Activated T-helper 2 cell treated with anti-CD3 and anti-CD28 coated beads, Interferon-gamma antibody, Interleukin-2, Interleukin-4, amounts not matched to agents 10 μg/mL and 5 μg/mL and 100 μg/mL, durations not matched to agents 14 hours and 24 hours and 36 hours (primary cell): ENCODE data around the gene LRP4. TPM values are rescaled to one million over a fixed set of nuclear protein-coding genes. Genes with fewer than 3 reads are reported as not detected.

ENCODE experiments used
- DNase-seq: peaks from one replicate; pipeline ENCODE4 v3.0.0; 2021; ENCODE audit warnings: low spot score
- H3K27ac Mint-ChIP-seq: one replicate; pipeline ENCODE4 v1.8.0; 2021; ENCODE audit warnings: mixed read lengths
- H3K27me3 Mint-ChIP-seq: one replicate; pipeline ENCODE4 v1.8.0; 2021; ENCODE audit warnings: low read depth, mixed read lengths
- H3K36me3 Mint-ChIP-seq: one replicate; pipeline ENCODE4 v1.8.0; 2021; ENCODE audit warnings: low read depth, mixed read lengths
- H3K4me1 Mint-ChIP-seq: one replicate; pipeline ENCODE4 v1.8.0; 2021; ENCODE audit warnings: low read depth, mixed read lengths
- H3K4me3 Mint-ChIP-seq: one replicate; pipeline ENCODE4 v1.8.0; 2021; ENCODE audit warnings: low read depth, mild to moderate bottlenecking, moderate library complexity, mixed read lengths
- H3K9me3 Mint-ChIP-seq: one replicate; pipeline ENCODE4 v1.8.0; 2021; ENCODE audit warnings: mixed read lengths
- intact Hi-C: fragments of 100-400 bp; cut with micrococcal nuclease; formaldehyde crosslinking; loops from one replicate; pipeline ENCODE4 v1.15.1; 2023
- total RNA-seq: library from RNA; stranded (reverse); gene quantifications from 2 replicates; pipeline ENCODE4 v1.2.3, GENCODE V29; 2022

The LRP4 gene
- total RNA-seq, 1 donor from 2014 or later, result 0.07 TPM

GRCh38 chr11:46888636-46889035, 29.7 kb downstream of the LRP4 start:
- H3K4me3 Mint-ChIP-seq, result no peak overlapping the region
- peaks cover 5% of the 10 kb centered on the region for H3K4me1 Mint-ChIP-seq
- H3K27me3 Mint-ChIP-seq, result peaks cover 3% of the 10 kb centered on the region
- intact Hi-C loops, result loop anchor here (1.0 kb wide), 1 partner anchor 265 kb away; no protein-coding TSS in a partner anchor
- H3K27ac Mint-ChIP-seq, result no peak overlapping the region
- H3K9me3 Mint-ChIP-seq, result no peaks in the 10 kb centered on the region
- DNase-seq, result no peak
- no peaks in the 10 kb centered on the region for H3K36me3 Mint-ChIP-seq

GRCh38 chr11:46886211-46886610, 32.1 kb downstream of the LRP4 start:
- Mint-ChIP-seq H3K9me3 (no peaks in the 10 kb centered on the region), H3K4me3 (no peak overlapping the region), H3K4me1 (peaks cover 5% of the 10 kb centered on the region), H3K36me3 (no peaks in the 10 kb centered on the region), H3K27me3 (peaks cover 9% of the 10 kb centered on the region), H3K27ac (no peak overlapping the region)
- no peak for DNase-seq
- intact Hi-C loops, result no loop called here

DNA sequence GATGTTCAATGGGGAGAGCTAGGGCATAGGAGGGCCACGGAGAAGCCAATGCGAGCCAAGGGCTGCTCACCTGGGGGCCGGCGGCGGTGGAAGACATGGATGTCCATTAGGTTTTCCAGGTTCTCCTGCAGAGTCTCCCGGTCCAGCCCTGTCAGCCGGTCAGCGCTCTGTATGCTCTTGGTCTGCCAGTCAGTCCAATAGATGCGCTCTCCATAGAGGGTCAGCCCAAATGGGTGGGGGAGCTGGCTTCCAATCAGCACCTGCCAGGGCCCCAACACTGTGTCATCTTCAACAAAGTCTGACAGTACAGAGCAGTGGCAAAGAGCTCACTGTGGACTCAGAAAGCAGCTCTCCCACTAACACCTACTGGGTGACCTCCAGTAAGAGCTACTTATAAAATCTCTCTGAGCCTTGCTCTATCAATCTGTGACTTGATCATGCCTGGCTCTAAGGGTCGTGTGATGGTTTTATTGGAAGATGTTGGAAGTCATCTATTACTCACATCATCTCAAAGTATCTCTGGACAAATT, 39.2 kb downstream of the LRP4 start:
- no peak overlapping the region for H3K27ac Mint-ChIP-seq

GRCh38 chr11:46877580-46877979, 40.8 kb downstream of the LRP4 start:
- Mint-ChIP-seq H3K9me3 (no peaks in the 10 kb centered on the region), H3K4me3 (no peak overlapping the region), H3K27me3 (peaks cover under 1% of the 10 kb centered on the region), H3K4me1 (no peaks in the 10 kb centered on the region), H3K36me3 (no peaks in the 10 kb centered on the region), H3K27ac (no peak overlapping the region)
- no peak for DNase-seq
- intact Hi-C loops, result no loop called here

More for the DNA sequence above, 39.2 kb downstream of the LRP4 start:
- Mint-ChIP-seq H3K4me3 (no peak overlapping the region), H3K36me3 (no peaks in the 10 kb centered on the region), H3K4me1 (no peaks in the 10 kb centered on the region), H3K9me3 (no peaks in the 10 kb centered on the region), H3K27me3 (peaks cover 7% of the 10 kb centered on the region)
- no peak for DNase-seq
- intact Hi-C loops, result no loop called here

DNA sequence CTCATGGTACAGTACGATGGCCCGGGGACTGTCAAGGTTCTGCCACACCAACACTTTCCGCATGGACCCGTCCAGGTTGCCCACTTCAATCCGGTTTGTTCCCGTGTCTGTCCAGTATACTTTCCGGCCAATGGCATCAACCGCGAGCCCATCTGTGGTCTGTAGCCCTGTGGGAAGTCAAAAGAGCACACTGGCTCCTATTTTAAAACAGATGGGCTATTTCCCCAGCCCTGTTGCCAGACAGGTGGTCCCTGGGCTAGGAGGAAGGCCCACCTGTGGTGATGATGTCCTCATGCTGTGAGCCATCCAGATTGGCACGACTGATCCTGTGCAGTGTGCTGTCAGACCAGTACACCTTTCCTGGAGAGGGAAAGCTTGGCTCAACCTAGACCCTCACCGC, 41.9 kb downstream of the LRP4 start:
- Mint-ChIP-seq H3K27me3 (no peaks in the 10 kb centered on the region), H3K27ac (no peak overlapping the region), H3K4me3 (no peak overlapping the region), H3K9me3 (no peaks in the 10 kb centered on the region), H3K36me3 (no peaks in the 10 kb centered on the region), H3K4me1 (no peaks in the 10 kb centered on the region)
- no peak for DNase-seq
- intact Hi-C loops, result no loop called here

DNA sequence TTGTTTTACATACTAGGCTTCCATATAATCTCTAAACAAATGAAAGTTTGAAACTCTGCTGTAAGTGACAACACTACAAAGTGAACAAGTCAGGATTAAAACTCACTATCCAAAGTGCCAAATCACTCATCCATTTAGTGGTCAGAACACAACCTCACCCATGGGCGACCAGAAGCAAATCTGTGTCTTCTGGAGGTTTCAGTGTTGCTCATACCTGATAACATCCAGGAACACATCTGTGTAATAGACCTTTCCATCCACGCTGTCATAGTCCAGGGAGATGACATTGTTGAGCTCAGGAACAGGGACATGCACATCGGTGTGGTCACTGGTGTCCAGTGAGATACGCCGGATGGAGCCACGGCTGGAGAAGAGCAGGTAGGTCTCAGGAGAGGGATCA, 43.8 kb downstream of the LRP4 start:
- DNase-seq, result no peak
- Mint-ChIP-seq H3K27me3 (no peaks in the 10 kb centered on the region), H3K4me1 (no peaks in the 10 kb centered on the region), H3K27ac (no peak overlapping the region), H3K9me3 (no peaks in the 10 kb centered on the region), H3K36me3 (no peaks in the 10 kb centered on the region), H3K4me3 (no peak overlapping the region)
- intact Hi-C loops, result no loop called here

DNA sequence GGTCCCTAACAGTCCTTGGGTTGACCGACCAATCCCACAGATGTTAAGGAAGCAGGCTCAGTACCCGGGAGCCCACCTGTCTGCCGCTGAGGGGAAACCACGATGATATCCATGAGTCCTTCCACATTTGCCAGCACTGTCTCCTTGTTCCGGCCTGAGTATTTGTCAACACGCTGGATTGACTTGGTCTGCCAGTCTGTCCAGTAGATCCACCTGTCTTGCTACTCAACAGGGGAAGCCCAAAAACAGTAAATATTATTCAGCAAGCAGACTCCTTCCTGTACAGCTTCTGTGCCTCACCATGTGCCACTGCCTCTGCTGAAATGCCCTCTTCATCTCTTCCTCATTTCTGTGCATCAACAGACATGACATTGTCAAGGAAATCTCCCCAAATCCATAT, 49.4 kb downstream of the LRP4 start:
- Mint-ChIP-seq H3K4me1 (no peaks in the 10 kb centered on the region), H3K36me3 (no peaks in the 10 kb centered on the region), H3K4me3 (no peak overlapping the region), H3K27me3 (peaks cover 4% of the 10 kb centered on the region), H3K27ac (no peak overlapping the region), H3K9me3 (no peaks in the 10 kb centered on the region)
- no peak for DNase-seq
- intact Hi-C loops, result no loop called here

GRCh38 chr11:46865340-46865739, 53.0 kb downstream of the LRP4 start:
- intact Hi-C loops, result no loop called here
- H3K9me3 Mint-ChIP-seq, result no peaks in the 10 kb centered on the region

DNA sequence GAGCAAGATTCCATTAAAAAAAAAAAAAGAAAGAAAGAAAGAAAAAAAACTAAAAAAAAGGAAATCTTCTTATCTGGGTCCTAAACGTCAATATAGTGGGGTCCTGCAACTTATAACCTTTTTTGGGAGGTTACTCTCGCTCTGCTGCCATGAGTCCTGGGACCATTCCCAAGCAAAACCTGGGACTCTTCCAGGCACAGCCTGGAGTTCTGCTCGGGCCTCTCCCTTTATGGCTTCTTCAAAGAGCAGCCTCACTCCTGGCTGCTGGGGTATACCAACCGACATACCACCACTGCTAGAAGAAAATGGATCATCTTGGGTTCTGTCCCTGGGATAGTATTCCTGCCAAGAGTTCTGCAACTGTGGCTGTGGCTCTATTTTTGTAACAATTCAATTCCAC, 58.1 kb downstream of the LRP4 start:
- intact Hi-C loops, result no loop called here
- H3K4me3 Mint-ChIP-seq, result no peak overlapping the region

More at GRCh38 chr11:46865340-46865739, 53.0 kb downstream of the LRP4 start:
- Mint-ChIP-seq H3K4me3 (no peak overlapping the region), H3K27ac (no peak overlapping the region), H3K4me1 (no peaks in the 10 kb centered on the region), H3K36me3 (no peaks in the 10 kb centered on the region), H3K27me3 (peaks cover 5% of the 10 kb centered on the region)
- no peak for DNase-seq

DNA sequence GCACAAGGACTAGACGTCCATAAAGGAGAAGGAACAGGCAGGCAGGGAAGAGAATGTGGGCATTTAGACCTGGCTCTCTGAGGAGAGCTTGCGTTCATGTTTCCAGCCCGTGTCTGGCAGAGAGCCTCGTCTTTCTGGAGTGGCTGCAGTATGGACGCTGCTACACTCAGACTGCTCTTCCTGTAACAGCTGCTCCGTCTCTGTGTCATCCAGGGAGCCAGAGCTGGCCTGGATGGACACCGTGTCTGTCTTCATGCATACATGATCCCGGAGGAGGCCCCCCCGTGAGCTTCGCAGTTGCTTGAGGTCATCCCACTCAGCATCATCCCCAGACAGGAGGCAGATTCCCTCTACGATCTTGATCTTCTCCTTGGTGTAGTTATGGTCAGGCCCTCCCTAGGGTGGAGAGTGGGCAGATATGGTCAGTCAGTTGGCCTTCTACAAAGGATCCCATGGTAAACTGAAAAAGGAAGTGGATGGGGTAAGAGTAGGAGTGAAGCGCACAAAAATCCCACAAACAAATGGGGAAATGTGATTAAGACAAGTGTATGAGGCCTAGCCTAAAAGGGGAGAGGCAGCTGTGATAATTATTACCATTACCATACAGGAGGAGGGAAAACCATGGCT, 59.3 kb downstream of the LRP4 start:
- DNase-seq, result no peak
- Mint-ChIP-seq H3K36me3 (no peaks in the 10 kb centered on the region), H3K9me3 (no peaks in the 10 kb centered on the region), H3K27me3 (peaks cover 1% of the 10 kb centered on the region), H3K4me1 (no peaks in the 10 kb centered on the region), H3K4me3 (no peak overlapping the region), H3K27ac (no peak overlapping the region)
- intact Hi-C loops, result no loop called here

More for the DNA sequence above, 58.1 kb downstream of the LRP4 start:
- peaks cover 1% of the 10 kb centered on the region for H3K27me3 Mint-ChIP-seq
- no peaks in the 10 kb centered on the region for H3K36me3 Mint-ChIP-seq
- DNase-seq, result no peak
- H3K4me1 Mint-ChIP-seq, result no peaks in the 10 kb centered on the region
- no peak overlapping the region for H3K27ac Mint-ChIP-seq
- no peaks in the 10 kb centered on the region for H3K9me3 Mint-ChIP-seq

- Mint-ChIP-seq H3K27me3 (peaks cover 1% of the 10 kb centered on the region), H3K4me1 (no peaks in the 10 kb centered on the region), H3K4me3 (no peak overlapping the region), H3K9me3 (no peaks in the 10 kb centered on the region), H3K36me3 (no peaks in the 10 kb centered on the region), H3K27ac (no peak overlapping the region)
- intact Hi-C loops, result no loop called here
- DNase-seq, result no peak
Measured at GRCh38 chr11:46857666-46858065, 60.7 kb downstream of the LRP4 start.

DNA sequence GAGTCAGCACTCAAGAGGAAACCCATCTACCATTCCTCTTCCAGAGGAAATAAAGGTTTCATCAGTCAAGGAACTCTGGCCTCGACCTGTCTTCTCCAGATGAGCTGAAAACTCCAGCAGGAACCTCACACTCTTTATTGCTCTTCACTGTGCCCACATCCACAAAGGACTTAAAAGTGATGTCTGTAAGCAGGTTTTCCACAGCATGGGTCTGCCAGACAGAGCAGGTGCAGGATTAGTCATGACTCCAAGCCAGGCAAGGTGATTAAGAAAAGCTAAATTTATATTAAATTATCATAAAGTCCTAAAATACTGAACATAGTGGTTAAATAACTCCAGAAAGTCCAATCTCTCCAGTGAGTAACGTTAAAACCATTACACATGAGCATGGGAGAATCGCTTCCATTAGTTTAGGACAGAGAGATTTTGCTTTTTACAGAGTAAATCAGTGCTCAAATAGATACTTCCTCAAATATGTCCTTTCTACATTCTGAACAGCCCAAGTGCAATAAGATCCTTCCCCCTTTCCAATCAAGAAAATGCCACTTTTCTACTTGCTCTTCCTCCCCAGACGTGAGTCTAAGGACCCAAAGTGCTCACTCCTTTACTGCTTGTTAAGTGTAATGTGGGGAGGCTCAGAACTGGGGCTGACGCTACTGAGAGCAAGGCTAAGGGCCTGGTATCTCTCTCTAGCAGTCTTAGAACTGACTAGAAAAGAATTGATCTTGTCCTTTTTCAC, 61.6 kb downstream of the LRP4 start:
- Mint-ChIP-seq H3K9me3 (no peaks in the 10 kb centered on the region), H3K27ac (no peak overlapping the region), H3K4me3 (no peak overlapping the region), H3K4me1 (no peaks in the 10 kb centered on the region), H3K36me3 (no peaks in the 10 kb centered on the region), H3K27me3 (no peaks in the 10 kb centered on the region)
- intact Hi-C loops, result no loop called here
- no peak for DNase-seq

DNA sequence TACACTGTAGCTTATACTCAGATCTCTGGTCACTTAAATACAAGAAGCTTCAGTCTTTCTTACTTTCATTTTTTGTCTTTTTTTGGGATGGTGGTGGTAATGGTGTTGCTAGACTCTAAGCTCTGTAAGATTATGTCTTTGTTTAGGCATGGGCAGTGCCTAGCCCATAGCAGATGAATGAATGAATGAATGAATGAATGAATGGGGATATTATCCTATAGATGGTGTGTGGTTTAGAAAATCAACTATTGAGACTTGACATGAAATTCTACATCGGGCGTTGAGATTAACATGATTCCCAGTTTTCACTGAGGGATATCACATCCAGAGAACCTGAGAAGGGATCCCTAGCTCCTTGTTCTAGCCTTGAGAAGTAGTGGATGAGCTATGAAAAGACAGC, 62.5 kb downstream of the LRP4 start:
- H3K36me3 Mint-ChIP-seq, result no peaks in the 10 kb centered on the region
- no peak overlapping the region for H3K4me3 Mint-ChIP-seq
- H3K4me1 Mint-ChIP-seq, result no peaks in the 10 kb centered on the region
- H3K9me3 Mint-ChIP-seq, result no peaks in the 10 kb centered on the region
- intact Hi-C loops, result no loop called here
- no peak for DNase-seq
- H3K27me3 Mint-ChIP-seq, result no peaks in the 10 kb centered on the region
- no peak overlapping the region for H3K27ac Mint-ChIP-seq
